OCI-LY7 (cell line): ENCODE results near the gene OAF.

Experiments
- EZH2phosphoT487 ChIP-seq: fragments of 200-600 bp; sonication (generic); IDR thresholded peaks from 2 replicates; pipeline ENCODE4 v1.6.1; 2018; ENCODE audit warnings: low read depth, borderline replicate concordance, mild to moderate bottlenecking, mixed run types, antibody characterized with exemption, low read length, moderate library complexity, mixed read lengths
- TF ChIP-seq, protein P1 (sequence below): fragments of 200-600 bp; sonication (generic); conservative IDR thresholded peaks from 2 replicates; pipeline ENCODE4 v1.5.1; 2014; ENCODE audit warnings: mild to moderate bottlenecking, antibody characterized with exemption, low read length, moderate library complexity, mixed read lengths

DNA sequence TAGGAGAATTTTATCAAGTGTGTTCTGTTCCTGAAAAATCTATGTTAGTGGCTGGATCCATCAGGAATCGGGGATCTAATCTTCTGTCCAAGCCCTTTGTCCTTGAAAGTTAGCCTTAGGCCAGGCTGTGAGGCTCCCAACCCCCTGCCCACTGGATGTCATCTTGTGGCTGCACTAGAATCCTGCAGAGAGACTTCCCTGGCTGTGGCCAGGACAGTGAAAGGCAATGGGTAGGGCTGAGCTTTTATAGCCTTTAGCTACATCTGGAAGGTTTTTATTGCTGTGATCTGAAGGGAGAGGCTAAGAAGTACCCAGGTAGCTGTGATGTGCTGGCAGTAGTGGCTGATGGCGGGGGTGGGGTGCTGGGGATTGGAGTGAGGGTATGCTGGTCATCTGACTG, 2.1 kb downstream of the OAF start:
- TF ChIP-seq, protein P1, sequence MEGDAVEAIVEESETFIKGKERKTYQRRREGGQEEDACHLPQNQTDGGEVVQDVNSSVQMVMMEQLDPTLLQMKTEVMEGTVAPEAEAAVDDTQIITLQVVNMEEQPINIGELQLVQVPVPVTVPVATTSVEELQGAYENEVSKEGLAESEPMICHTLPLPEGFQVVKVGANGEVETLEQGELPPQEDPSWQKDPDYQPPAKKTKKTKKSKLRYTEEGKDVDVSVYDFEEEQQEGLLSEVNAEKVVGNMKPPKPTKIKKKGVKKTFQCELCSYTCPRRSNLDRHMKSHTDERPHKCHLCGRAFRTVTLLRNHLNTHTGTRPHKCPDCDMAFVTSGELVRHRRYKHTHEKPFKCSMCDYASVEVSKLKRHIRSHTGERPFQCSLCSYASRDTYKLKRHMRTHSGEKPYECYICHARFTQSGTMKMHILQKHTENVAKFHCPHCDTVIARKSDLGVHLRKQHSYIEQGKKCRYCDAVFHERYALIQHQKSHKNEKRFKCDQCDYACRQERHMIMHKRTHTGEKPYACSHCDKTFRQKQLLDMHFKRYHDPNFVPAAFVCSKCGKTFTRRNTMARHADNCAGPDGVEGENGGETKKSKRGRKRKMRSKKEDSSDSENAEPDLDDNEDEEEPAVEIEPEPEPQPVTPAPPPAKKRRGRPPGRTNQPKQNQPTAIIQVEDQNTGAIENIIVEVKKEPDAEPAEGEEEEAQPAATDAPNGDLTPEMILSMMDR: no peak
- no peak for TF ChIP-seq EZH2phosphoT487
